ENCODE results near the gene KCNAB1.

Gene KCNAB1

DNA sequence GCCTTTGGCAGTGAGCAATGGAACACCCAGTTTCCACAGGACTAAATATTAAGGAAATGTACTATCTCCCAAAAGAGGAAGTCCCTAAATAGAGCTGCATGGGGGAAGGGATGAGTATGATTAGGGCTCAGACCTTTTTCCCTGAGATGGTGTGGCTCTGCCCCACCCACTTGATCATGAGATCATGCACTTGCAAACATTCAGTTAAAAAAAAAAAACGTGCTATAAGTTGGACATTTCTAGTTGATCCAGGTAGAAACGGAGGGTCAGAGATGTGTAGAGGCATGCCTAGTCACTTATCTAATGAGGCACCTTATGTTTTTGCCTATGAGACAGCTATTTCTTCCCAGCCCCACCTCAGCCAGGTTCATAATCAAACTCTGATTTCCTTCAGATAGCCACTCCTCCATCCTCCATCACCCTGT, 459.1 kb downstream of the KCNAB1 start:
- H3F3A ChIP-seq (ENCODE audit: insufficient read depth, low read length), result no peaks in the 10 kb centered on the region
- DNase-seq, result no peak
- H4K20me1 ChIP-seq (ENCODE audit: insufficient read depth, low read length), result no peaks in the 10 kb centered on the region
- no peaks in the 10 kb centered on the region for H3K27me3 ChIP-seq (replicated peaks; ENCODE audit: insufficient read depth, low read length)
- H3K4me1 ChIP-seq (ENCODE audit: low read length), result no peaks in the 10 kb centered on the region
- no peaks in the 10 kb centered on the region for H3K9me2 ChIP-seq (replicated peaks; ENCODE audit: insufficient read depth, low read length)
- no peak overlapping the region for H2AFZ ChIP-seq (ENCODE audit: low read length)
- H3K4me3 ChIP-seq (ENCODE audit: low read length), result no peak overlapping the region
- TF ChIP-seq EZH2 (optimal IDR thresholded peaks at IDR 0.05; ENCODE audit: low read depth, low read length) (no peak), CTCF (IDR thresholded peaks at IDR 0.05; ENCODE audit: low read length) (no peak), EZH2phosphoT487 (IDR thresholded peaks at IDR 0.05; ENCODE audit: low read length) (no peak)
- no peak overlapping the region for H3K4me2 ChIP-seq (ENCODE audit: low read depth, low read length)
- H3K9ac ChIP-seq (ENCODE audit: low read length), result no peak overlapping the region
- no peaks in the 10 kb centered on the region for H3K9me3 ChIP-seq (replicated peaks; ENCODE audit: insufficient read depth, low read length)
- H3K36me3 ChIP-seq (replicated peaks; ENCODE audit: insufficient read depth, low read length), result no peaks in the 10 kb centered on the region
- no peaks in the 10 kb centered on the region for H3K79me2 ChIP-seq (ENCODE audit: low read length)
- no peak overlapping the region for H3K27ac ChIP-seq (ENCODE audit: low read length)

GRCh38 chr3:156581033-156581432, 460.7 kb downstream of the KCNAB1 start:
- no peaks in the 10 kb centered on the region for H3K9me2 ChIP-seq (replicated peaks; ENCODE audit: insufficient read depth, low read length)
- H3K79me2 ChIP-seq (ENCODE audit: low read length), result no peaks in the 10 kb centered on the region
- no peak overlapping the region for H3K9ac ChIP-seq (ENCODE audit: low read length)
- H4K20me1 ChIP-seq (ENCODE audit: insufficient read depth, low read length), result no peaks in the 10 kb centered on the region
- no peak for DNase-seq
- no peaks in the 10 kb centered on the region for H3K27me3 ChIP-seq (replicated peaks; ENCODE audit: insufficient read depth, low read length)
- no peak overlapping the region for H3K4me3 ChIP-seq (ENCODE audit: low read length)
- no peaks in the 10 kb centered on the region for H3K4me1 ChIP-seq (ENCODE audit: low read length)
- no peak overlapping the region for H3K27ac ChIP-seq (ENCODE audit: low read length)
- H3K9me3 ChIP-seq (replicated peaks; ENCODE audit: insufficient read depth, low read length), result no peaks in the 10 kb centered on the region
- TF ChIP-seq CTCF (IDR thresholded peaks at IDR 0.05; ENCODE audit: low read length), result no peak
- TF ChIP-seq EZH2phosphoT487 (IDR thresholded peaks at IDR 0.05; ENCODE audit: low read length), result no peak
- TF ChIP-seq EZH2 (optimal IDR thresholded peaks at IDR 0.05; ENCODE audit: low read depth, low read length), result no peak
- no peak overlapping the region for H3K4me2 ChIP-seq (ENCODE audit: low read depth, low read length)
- H3K36me3 ChIP-seq (replicated peaks; ENCODE audit: insufficient read depth, low read length), result no peaks in the 10 kb centered on the region
- H2AFZ ChIP-seq (ENCODE audit: low read length), result no peak overlapping the region
- no peaks in the 10 kb centered on the region for H3F3A ChIP-seq (ENCODE audit: insufficient read depth, low read length)

- TF ChIP-seq EZH2phosphoT487 (IDR thresholded peaks at IDR 0.05; ENCODE audit: low read length) (no peak), CTCF (IDR thresholded peaks at IDR 0.05; ENCODE audit: low read length) (no peak), EZH2 (optimal IDR thresholded peaks at IDR 0.05; ENCODE audit: low read depth, low read length) (no peak)
- Histone ChIP-seq H2AFZ (ENCODE audit: low read length) (no peak overlapping the region), H3K9me2 (replicated peaks; ENCODE audit: insufficient read depth, low read length) (no peaks in the 10 kb centered on the region), H4K20me1 (ENCODE audit: insufficient read depth, low read length) (no peaks in the 10 kb centered on the region), H3K27ac (ENCODE audit: low read length) (no peak overlapping the region), H3K27me3 (replicated peaks; ENCODE audit: insufficient read depth, low read length) (no peaks in the 10 kb centered on the region), H3K4me1 (ENCODE audit: low read length) (peaks cover 6% of the 10 kb centered on the region), H3F3A (ENCODE audit: insufficient read depth, low read length) (no peaks in the 10 kb centered on the region), H3K4me2 (ENCODE audit: low read depth, low read length) (no peak overlapping the region), H3K36me3 (replicated peaks; ENCODE audit: insufficient read depth, low read length) (no peaks in the 10 kb centered on the region), H3K9me3 (replicated peaks; ENCODE audit: insufficient read depth, low read length) (no peaks in the 10 kb centered on the region), H3K9ac (ENCODE audit: low read length) (no peak overlapping the region), H3K79me2 (ENCODE audit: low read length) (no peaks in the 10 kb centered on the region), H3K4me3 (ENCODE audit: low read length) (no peak overlapping the region)
- no peak for DNase-seq
Observed at GRCh38 chr3:156581954-156582353, 461.6 kb downstream of the KCNAB1 start.
